HepG2 (cell line): Measurements from ENCODE around the gene CEBPZOS. TPM values are rescaled to one million over a fixed set of nuclear protein-coding genes. Genes with fewer than 3 reads are reported as not detected.
A peak's percentile ranks its signal among the peaks of the same experiment; 100 is the strongest.

Experiments used
- ADNP ChIP-seq: sonication (generic); formaldehyde crosslinking; IDR thresholded peaks from 2 replicates; pipeline ENCODE4 v1.4.0; 2020; ENCODE audit warnings: missing genetic modification reagents
- KAT2B ChIP-seq: fragments of 150-350 bp; IDR thresholded peaks from 2 replicates; pipeline ENCODE4 v1.6.1; 2014; ENCODE audit warnings: low read depth, low read length, borderline replicate concordance
- POLR2AphosphoS5 ChIP-seq: IDR thresholded peaks from 2 replicates; pipeline ENCODE4 v1.6.1; 2012; ENCODE audit warnings: low read depth, low read length
- SAFB2 ChIP-seq: sonication (generic); formaldehyde crosslinking; IDR thresholded peaks from 2 replicates; pipeline ENCODE4 v1.5.1; 2020; ENCODE audit warnings: missing genetic modification reagents, low read depth, mild to moderate bottlenecking, borderline replicate concordance
- TEAD3 ChIP-seq: optimal IDR thresholded peaks from 2 replicates; pipeline ENCODE3; 2016; ENCODE audit warnings: borderline replicate concordance
- TGIF2 ChIP-seq: IDR thresholded peaks from 2 replicates; pipeline ENCODE4 v1.6.1; 2016; ENCODE audit warnings: control low read depth, missing compliant biosample characterization
- ZBTB42 ChIP-seq: sonication (generic); formaldehyde crosslinking; IDR thresholded peaks from 2 replicates; pipeline ENCODE4 v1.5.0; 2020; ENCODE audit warnings: mild to moderate bottlenecking, missing genetic modification reagents
- ZNF331 ChIP-seq: sonication (generic); formaldehyde crosslinking; IDR thresholded peaks from 2 replicates; pipeline ENCODE4 v1.4.0; 2020; ENCODE audit warnings: missing genetic modification reagents
- ZNF777 ChIP-seq: sonication (generic); formaldehyde crosslinking; IDR thresholded peaks from 2 replicates; pipeline ENCODE4 v1.4.0; 2020; ENCODE audit warnings: missing genetic modification reagents
- ZSCAN30 ChIP-seq: sonication (generic); formaldehyde crosslinking; IDR thresholded peaks from 2 replicates; pipeline ENCODE4 v1.5.0; 2020; ENCODE audit warnings: mild to moderate bottlenecking, missing genetic modification reagents
- ZZZ3 ChIP-seq: sonication (generic); formaldehyde crosslinking; IDR thresholded peaks from 2 replicates; pipeline ENCODE4 v1.4.0; 2020; ENCODE audit warnings: missing genetic modification reagents, mild to moderate bottlenecking, borderline replicate concordance
- polyA plus RNA-seq, 8 experiments: library from polyadenylated mRNA; depleted of rRNA in 3 of 8; stranded (reverse) in 7 of 8; unstranded in 1 of 8; fragments of >200 nt; fragmentation: Illumina TruSeq in 4 of 8; extraction: Trizol in 4 of 8; gene quantifications; 2 replicates each; pipeline versions ENCODE4 v1.2.1 to v1.2.3, GENCODE V29; 2011 to 2016; ENCODE audit warnings: low read depth in 4 of 8, missing spikeins in 1 of 8, mixed read lengths in 1 of 8; ENCODE audit not compliant: insufficient read depth in 1 of 8
- total RNA-seq, 5 experiments: library from RNA; depleted of rRNA; stranded (reverse); fragments of >200 nt; fragmentation: Illumina TruSeq; extraction: Trizol; gene quantifications; 2 replicates each; pipeline ENCODE4 v1.2.3, GENCODE V29; 2016; ENCODE audit warnings: low read depth in 1 of 5
- TF ChIP-seq, protein P1 (sequence below): sonication (generic); formaldehyde crosslinking; IDR thresholded peaks from 2 replicates; pipeline ENCODE4 v1.8.0; 2022; ENCODE audit warnings: mild to moderate bottlenecking, missing genetic modification reagents, moderate library complexity
- TF ChIP-seq, protein P2 (sequence below), 2 experiments: sonication (generic) in 1 of 2; formaldehyde crosslinking in 1 of 2; IDR thresholded peaks; 2 replicates each; pipeline versions ENCODE4 v1.4.0 to v1.6.1; 2018 to 2020; ENCODE audit warnings: missing genetic modification reagents in 2 of 2, borderline replicate concordance in 1 of 2, low read depth in 1 of 2, mild to moderate bottlenecking in 1 of 2, missing biosample characterization in 1 of 2
- TF ChIP-seq, protein P3 (sequence below): sonication (generic); formaldehyde crosslinking; IDR thresholded peaks from 2 replicates; pipeline ENCODE4 v1.5.0; 2020; ENCODE audit warnings: mild to moderate bottlenecking, missing genetic modification reagents
- TF ChIP-seq, protein P4 (sequence below): sonication (generic); formaldehyde crosslinking; IDR thresholded peaks from 2 replicates; pipeline ENCODE4 v1.8.0; 2022; ENCODE audit warnings: mild to moderate bottlenecking, missing genetic modification reagents, moderate library complexity
- TF ChIP-seq, protein P5 (sequence below): sonication (generic); formaldehyde crosslinking; IDR thresholded peaks from 2 replicates; pipeline ENCODE4 v1.5.0; 2020; ENCODE audit warnings: mild to moderate bottlenecking, missing genetic modification reagents, borderline replicate concordance
- TF ChIP-seq, protein P6 (sequence below): IDR thresholded peaks from 2 replicates; pipeline ENCODE4 v1.6.1; 2012; ENCODE audit warnings: inconsistent platforms

The CEBPZOS gene
- total and polyA plus RNA-seq, 2 of the 13 experiments (the other 11 are each of a cell fraction or from before 2014, with no cell fraction given), result 18.6 to 44.7 TPM

DNA sequence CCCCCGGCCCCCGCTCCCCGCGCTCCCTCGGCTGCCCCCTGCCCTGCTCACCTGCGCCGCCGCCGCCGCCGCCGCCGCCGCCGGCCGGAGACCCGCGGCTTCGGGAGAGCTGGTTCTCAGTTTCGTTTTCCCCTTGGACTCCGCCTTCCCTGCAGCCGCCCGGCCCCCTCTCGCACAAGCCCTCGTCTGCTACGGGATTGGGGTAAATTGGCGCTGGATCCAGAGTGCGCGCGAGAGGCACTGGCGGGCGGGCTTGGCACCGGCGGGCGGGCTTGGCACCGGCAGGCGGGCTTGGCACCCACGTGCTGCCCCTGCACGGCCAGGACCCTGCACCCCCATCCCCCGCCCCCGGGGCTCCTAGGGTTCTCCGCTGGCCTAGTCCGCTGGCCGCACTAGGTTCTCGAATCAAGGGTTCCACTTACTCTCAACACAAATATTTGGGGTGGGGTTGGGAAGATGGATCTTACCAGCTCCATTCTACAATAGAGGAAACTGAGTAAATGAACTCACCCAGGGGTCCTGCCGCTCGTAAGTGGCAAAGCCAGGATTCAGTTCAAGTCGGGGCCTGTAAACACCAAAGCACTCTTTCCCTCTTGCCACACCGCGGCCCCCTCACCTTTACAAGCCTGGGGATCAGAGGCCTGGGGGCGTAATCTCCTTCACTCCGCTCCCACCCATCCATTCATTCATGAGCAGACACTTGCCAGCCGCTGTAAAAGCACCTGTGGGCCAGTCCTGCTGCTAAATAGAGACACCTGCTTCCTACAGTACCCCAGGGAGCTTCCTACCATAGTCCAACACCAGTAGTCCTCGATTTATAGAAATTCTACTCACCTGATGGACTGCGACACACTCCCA is 39.2 kb upstream of the CEBPZOS start, which contains the start of gene EIF2AK2 (continued):
- TF ChIP-seq, protein P1, sequence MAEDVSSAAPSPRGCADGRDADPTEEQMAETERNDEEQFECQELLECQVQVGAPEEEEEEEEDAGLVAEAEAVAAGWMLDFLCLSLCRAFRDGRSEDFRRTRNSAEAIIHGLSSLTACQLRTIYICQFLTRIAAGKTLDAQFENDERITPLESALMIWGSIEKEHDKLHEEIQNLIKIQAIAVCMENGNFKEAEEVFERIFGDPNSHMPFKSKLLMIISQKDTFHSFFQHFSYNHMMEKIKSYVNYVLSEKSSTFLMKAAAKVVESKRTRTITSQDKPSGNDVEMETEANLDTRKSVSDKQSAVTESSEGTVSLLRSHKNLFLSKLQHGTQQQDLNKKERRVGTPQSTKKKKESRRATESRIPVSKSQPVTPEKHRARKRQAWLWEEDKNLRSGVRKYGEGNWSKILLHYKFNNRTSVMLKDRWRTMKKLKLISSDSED (CRISPR knock-in tag), result no peak; the same call in 1 of the 2 replicates
- TF ChIP-seq ZBTB42, result peak; percentile 46; the same call in 1 of the 2 replicates
- TF ChIP-seq SAFB2, result 0 out of 2 replicates have a peak, but pooled peaks have one; percentile 51
- TF ChIP-seq TGIF2, result 0 out of 2 replicates have a peak, but pooled peaks have one; percentile 39
- TF ChIP-seq, protein P2, sequence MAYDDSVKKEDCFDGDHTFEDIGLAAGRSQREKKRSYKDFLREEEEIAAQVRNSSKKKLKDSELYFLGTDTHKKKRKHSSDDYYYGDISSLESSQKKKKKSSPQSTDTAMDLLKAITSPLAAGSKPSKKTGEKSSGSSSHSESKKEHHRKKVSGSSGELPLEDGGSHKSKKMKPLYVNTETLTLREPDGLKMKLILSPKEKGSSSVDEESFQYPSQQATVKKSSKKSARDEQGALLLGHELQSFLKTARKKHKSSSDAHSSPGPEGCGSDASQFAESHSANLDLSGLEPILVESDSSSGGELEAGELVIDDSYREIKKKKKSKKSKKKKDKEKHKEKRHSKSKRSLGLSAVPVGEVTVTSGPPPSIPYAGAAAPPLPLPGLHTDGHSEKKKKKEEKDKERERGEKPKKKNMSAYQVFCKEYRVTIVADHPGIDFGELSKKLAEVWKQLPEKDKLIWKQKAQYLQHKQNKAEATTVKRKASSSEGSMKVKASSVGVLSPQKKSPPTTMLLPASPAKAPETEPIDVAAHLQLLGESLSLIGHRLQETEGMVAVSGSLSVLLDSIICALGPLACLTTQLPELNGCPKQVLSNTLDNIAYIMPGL (CRISPR knock-in tag; IDR thresholded peaks at IDR 0.05; ENCODE audit: borderline replicate concordance in 1 of 2, low read depth in 1 of 2), result peak in 1 of 2 experiments; percentile 42; a peak in 2 of 4 replicates
- TF ChIP-seq ZZZ3 (CRISPR knock-in tag), result peak; percentile 40; the same call in 1 of the 2 replicates
- TF ChIP-seq ZNF777 (CRISPR knock-in tag), result peak; percentile 20; the same call in 1 of the 2 replicates
- TF ChIP-seq, protein P3, sequence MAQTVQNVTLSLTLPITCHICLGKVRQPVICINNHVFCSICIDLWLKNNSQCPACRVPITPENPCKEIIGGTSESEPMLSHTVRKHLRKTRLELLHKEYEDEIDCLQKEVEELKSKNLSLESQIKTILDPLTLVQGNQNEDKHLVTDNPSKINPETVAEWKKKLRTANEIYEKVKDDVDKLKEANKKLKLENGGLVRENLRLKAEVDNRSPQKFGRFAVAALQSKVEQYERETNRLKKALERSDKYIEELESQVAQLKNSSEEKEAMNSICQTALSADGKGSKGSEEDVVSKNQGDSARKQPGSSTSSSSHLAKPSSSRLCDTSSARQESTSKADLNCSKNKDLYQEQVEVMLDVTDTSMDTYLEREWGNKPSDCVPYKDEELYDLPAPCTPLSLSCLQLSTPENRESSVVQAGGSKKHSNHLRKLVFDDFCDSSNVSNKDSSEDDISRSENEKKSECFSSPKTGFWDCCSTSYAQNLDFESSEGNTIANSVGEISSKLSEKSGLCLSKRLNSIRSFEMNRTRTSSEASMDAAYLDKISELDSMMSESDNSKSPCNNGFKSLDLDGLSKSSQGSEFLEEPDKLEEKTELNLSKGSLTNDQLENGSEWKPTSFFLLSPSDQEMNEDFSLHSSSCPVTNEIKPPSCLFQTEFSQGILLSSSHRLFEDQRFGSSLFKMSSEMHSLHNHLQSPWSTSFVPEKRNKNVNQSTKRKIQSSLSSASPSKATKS (CRISPR knock-in tag), result no peak
- TF ChIP-seq, protein P4, sequence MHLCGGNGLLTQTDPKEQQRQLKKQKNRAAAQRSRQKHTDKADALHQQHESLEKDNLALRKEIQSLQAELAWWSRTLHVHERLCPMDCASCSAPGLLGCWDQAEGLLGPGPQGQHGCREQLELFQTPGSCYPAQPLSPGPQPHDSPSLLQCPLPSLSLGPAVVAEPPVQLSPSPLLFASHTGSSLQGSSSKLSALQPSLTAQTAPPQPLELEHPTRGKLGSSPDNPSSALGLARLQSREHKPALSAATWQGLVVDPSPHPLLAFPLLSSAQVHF, result peak; percentile 69; the same call in 1 of the 2 replicates
- TF ChIP-seq POLR2AphosphoS5, result peak; percentile 60
- TF ChIP-seq, protein P5, sequence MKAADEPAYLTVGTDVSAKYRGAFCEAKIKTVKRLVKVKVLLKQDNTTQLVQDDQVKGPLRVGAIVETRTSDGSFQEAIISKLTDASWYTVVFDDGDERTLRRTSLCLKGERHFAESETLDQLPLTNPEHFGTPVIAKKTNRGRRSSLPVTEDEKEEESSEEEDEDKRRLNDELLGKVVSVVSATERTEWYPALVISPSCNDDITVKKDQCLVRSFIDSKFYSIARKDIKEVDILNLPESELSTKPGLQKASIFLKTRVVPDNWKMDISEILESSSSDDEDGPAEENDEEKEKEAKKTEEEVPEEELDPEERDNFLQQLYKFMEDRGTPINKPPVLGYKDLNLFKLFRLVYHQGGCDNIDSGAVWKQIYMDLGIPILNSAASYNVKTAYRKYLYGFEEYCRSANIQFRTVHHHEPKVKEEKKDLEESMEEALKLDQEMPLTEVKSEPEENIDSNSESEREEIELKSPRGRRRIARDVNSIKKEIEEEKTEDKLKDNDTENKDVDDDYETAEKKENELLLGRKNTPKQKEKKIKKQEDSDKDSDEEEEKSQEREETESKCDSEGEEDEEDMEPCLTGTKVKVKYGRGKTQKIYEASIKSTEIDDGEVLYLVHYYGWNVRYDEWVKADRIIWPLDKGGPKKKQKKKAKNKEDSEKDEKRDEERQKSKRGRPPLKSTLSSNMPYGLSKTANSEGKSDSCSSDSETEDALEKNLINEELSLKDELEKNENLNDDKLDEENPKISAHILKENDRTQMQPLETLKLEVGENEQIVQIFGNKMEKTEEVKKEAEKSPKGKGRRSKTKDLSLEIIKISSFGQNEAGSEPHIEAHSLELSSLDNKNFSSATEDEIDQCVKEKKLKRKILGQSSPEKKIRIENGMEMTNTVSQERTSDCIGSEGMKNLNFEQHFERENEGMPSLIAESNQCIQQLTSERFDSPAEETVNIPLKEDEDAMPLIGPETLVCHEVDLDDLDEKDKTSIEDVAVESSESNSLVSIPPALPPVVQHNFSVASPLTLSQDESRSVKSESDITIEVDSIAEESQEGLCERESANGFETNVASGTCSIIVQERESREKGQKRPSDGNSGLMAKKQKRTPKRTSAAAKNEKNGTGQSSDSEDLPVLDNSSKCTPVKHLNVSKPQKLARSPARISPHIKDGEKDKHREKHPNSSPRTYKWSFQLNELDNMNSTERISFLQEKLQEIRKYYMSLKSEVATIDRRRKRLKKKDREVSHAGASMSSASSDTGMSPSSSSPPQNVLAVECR (CRISPR knock-in tag), result peak; percentile 82
- no peak for TF ChIP-seq KAT2B
- peak; percentile 86; the same call in 1 of the 2 replicates for TF ChIP-seq ZSCAN30 (CRISPR knock-in tag)
- 0 out of 2 replicates have a peak, but pooled peaks have one; percentile 44 for TF ChIP-seq ZNF331 (CRISPR knock-in tag)
- TF ChIP-seq TEAD3 (CRISPR knock-in tag), result peak; percentile 2
- TF ChIP-seq ADNP, result no peak
- TF ChIP-seq, protein P6, sequence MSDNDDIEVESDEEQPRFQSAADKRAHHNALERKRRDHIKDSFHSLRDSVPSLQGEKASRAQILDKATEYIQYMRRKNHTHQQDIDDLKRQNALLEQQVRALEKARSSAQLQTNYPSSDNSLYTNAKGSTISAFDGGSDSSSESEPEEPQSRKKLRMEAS, result peak; percentile 94
